ENCODE data around the gene ATAD5.

The ATAD5 gene

GRCh38 chr17:30924341-30924740 is 92.6 kb downstream of the ATAD5 start:
- Histone ChIP-seq H4K8ac (ENCODE audit: low read length) (no peak overlapping the region), H2AFZ (ENCODE audit: low read depth, low read length) (no peak overlapping the region), H3K27ac (ENCODE audit: low read length, poor library complexity, severe bottlenecking) (no peak overlapping the region), H2BK120ac (ENCODE audit: low read depth, low read length) (no peak overlapping the region), H3K9me3 (ENCODE audit: control insufficient read depth, low read length) (no peaks in the 10 kb centered on the region), H2BK5ac (ENCODE audit: low read depth, low read length, poor library complexity, severe bottlenecking) (no peak overlapping the region), H3K79me1 (replicated peaks; ENCODE audit: low read length, poor library complexity, severe bottlenecking) (peaks cover 2% of the 10 kb centered on the region), H3K4me2 (ENCODE audit: low read length, poor library complexity, severe bottlenecking) (no peak overlapping the region), H3K36me3 (ENCODE audit: control insufficient read depth in 1 of 2, insufficient read depth in 2 of 2, low read depth in 1 of 2, low read length in 2 of 2) (no peaks in the 10 kb centered on the region), H3K4me1 (ENCODE audit: control insufficient read depth, insufficient read depth, low read depth, low read length) (peaks cover 26% of the 10 kb centered on the region), H2AK5ac (ENCODE audit: low read length, severe bottlenecking) (no peak overlapping the region), H2BK15ac (ENCODE audit: low read depth, poor library complexity, severe bottlenecking) (no peak overlapping the region), H4K91ac (ENCODE audit: low read length) (no peak overlapping the region), H3K23ac (ENCODE audit: low read length in 2 of 2) (no peak overlapping the region), H3K4ac (ENCODE audit: low read depth in 1 of 2, low read length in 2 of 2) (no peak overlapping the region), H3K14ac (ENCODE audit: low read length in 2 of 2) (peak overlapping the region in 1 of 2 experiments; percentile 14), H3K4me3 (ENCODE audit: insufficient read depth in 1 of 2, low read depth in 1 of 2, low read length in 2 of 2) (no peak overlapping the region), H3K27me3 (ENCODE audit: control insufficient read depth in 1 of 2, insufficient read depth in 1 of 2, low read length in 2 of 2) (peaks cover 0 to 40% of the 10 kb centered on the region in 2 experiments), H3K9ac (ENCODE audit: low read length) (no peak overlapping the region), H3K18ac (ENCODE audit: low read depth in 1 of 2, low read length in 2 of 2) (no peak overlapping the region), H2BK12ac (ENCODE audit: low read length in 2 of 2) (no peak overlapping the region)
- DNase-seq: no peak
- WGBS: 90% methylated on average over 2 of the region's 2 CpGs

DNA sequence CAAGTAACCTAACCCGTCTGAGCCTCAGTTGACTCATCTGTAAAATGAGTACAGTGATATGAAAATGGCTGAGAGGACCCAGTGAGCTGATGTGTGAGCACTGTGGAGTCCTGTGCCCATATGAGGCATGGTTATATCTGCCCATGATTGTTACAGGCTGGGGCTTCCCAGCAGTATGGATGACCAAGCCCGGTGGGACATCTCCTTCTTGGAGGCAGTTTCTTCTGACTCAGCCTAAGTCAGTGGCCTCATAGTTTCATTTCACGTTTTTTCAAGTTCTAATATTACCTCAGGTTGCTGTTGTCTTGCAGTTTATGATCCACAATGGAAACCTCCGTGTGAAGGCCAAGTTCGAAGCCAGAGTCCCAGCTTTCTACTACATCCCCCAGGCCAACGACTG is 94.8 kb downstream of the ATAD5 start:
- no peak overlapping the region for H2BK15ac ChIP-seq (ENCODE audit: low read depth, poor library complexity, severe bottlenecking)
- H3K23ac ChIP-seq (ENCODE audit: low read length in 2 of 2): no peak overlapping the region
- no peak overlapping the region for H2AFZ ChIP-seq (ENCODE audit: low read depth, low read length)
- DNase-seq: no peak
- no peak overlapping the region for H2BK12ac ChIP-seq (ENCODE audit: low read length in 2 of 2)
- peaks cover 19% of the 10 kb centered on the region for H3K4me1 ChIP-seq (ENCODE audit: control insufficient read depth, insufficient read depth, low read depth, low read length)
- H3K4me2 ChIP-seq (ENCODE audit: low read length, poor library complexity, severe bottlenecking): no peak overlapping the region
- peaks cover 2% of the 10 kb centered on the region for H3K79me1 ChIP-seq (replicated peaks; ENCODE audit: low read length, poor library complexity, severe bottlenecking)
- peaks cover 0 to 39% of the 10 kb centered on the region in 2 experiments for H3K27me3 ChIP-seq (ENCODE audit: control insufficient read depth in 1 of 2, insufficient read depth in 1 of 2, low read length in 2 of 2)
- no peak overlapping the region for H4K8ac ChIP-seq (ENCODE audit: low read length)
- no peak overlapping the region for H3K27ac ChIP-seq (ENCODE audit: low read length, poor library complexity, severe bottlenecking)
- H3K18ac ChIP-seq (ENCODE audit: low read depth in 1 of 2, low read length in 2 of 2): no peak overlapping the region
- no peak overlapping the region for H3K4ac ChIP-seq (ENCODE audit: low read depth in 1 of 2, low read length in 2 of 2)
- H3K14ac ChIP-seq (ENCODE audit: low read length in 2 of 2): no peak overlapping the region
- WGBS: 84% methylated on average over 6 of the region's 6 CpGs
- H3K4me3 ChIP-seq (ENCODE audit: insufficient read depth in 1 of 2, low read depth in 1 of 2, low read length in 2 of 2): no peak overlapping the region
- H2AK5ac ChIP-seq (ENCODE audit: low read length, severe bottlenecking): no peak overlapping the region
- H3K36me3 ChIP-seq (ENCODE audit: control insufficient read depth in 1 of 2, insufficient read depth in 2 of 2, low read depth in 1 of 2, low read length in 2 of 2): no peaks in the 10 kb centered on the region
- H3K9me3 ChIP-seq (ENCODE audit: control insufficient read depth, low read length): no peaks in the 10 kb centered on the region
- no peak overlapping the region for H4K91ac ChIP-seq (ENCODE audit: low read length)
- H3K9ac ChIP-seq (ENCODE audit: low read length): no peak overlapping the region
- H2BK5ac ChIP-seq (ENCODE audit: low read depth, low read length, poor library complexity, severe bottlenecking): no peak overlapping the region
- H2BK120ac ChIP-seq (ENCODE audit: low read depth, low read length): no peak overlapping the region

DNA sequence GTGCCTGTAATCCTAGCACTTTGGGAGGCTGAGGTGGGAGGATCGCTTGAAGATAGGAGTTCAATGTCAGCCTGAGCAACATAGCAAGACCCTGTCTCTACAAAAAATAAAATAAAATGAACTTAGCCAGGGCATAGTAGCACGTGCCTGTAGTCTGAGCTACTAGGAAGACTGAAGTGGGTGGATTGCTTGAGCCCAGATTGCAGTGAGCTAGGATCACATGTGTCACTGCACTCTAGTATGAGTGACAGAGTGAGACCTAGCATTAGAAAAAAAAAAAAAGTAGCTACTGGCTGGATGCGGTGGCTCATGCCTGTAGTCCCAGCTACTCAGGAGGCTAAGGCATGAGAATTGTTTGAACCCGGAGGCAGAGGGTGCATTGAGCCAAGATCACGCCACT is 96.0 kb downstream of the ATAD5 start:
- Histone ChIP-seq H3K36me3 (ENCODE audit: control insufficient read depth in 1 of 2, insufficient read depth in 2 of 2, low read depth in 1 of 2, low read length in 2 of 2) (no peaks in the 10 kb centered on the region), H2AFZ (ENCODE audit: low read depth, low read length) (no peak overlapping the region), H3K4ac (ENCODE audit: low read depth in 1 of 2, low read length in 2 of 2) (no peak overlapping the region), H4K91ac (ENCODE audit: low read length) (no peak overlapping the region), H2BK120ac (ENCODE audit: low read depth, low read length) (no peak overlapping the region), H3K27ac (ENCODE audit: low read length, poor library complexity, severe bottlenecking) (no peak overlapping the region), H2AK5ac (ENCODE audit: low read length, severe bottlenecking) (no peak overlapping the region), H2BK15ac (ENCODE audit: low read depth, poor library complexity, severe bottlenecking) (no peak overlapping the region), H3K14ac (ENCODE audit: low read length in 2 of 2) (no peak overlapping the region), H3K23ac (ENCODE audit: low read length in 2 of 2) (no peak overlapping the region), H3K27me3 (ENCODE audit: control insufficient read depth in 1 of 2, insufficient read depth in 1 of 2, low read length in 2 of 2) (peaks cover 0 to 35% of the 10 kb centered on the region in 2 experiments), H2BK12ac (ENCODE audit: low read length in 2 of 2) (no peak overlapping the region), H3K9ac (ENCODE audit: low read length) (no peak overlapping the region), H4K8ac (ENCODE audit: low read length) (no peak overlapping the region), H3K4me3 (ENCODE audit: insufficient read depth in 1 of 2, low read depth in 1 of 2, low read length in 2 of 2) (no peak overlapping the region), H3K18ac (ENCODE audit: low read depth in 1 of 2, low read length in 2 of 2) (no peak overlapping the region), H3K79me1 (replicated peaks; ENCODE audit: low read length, poor library complexity, severe bottlenecking) (no peaks in the 10 kb centered on the region), H3K9me3 (ENCODE audit: control insufficient read depth, low read length) (no peaks in the 10 kb centered on the region), H3K4me2 (ENCODE audit: low read length, poor library complexity, severe bottlenecking) (no peak overlapping the region), H2BK5ac (ENCODE audit: low read depth, low read length, poor library complexity, severe bottlenecking) (no peak overlapping the region), H3K4me1 (ENCODE audit: control insufficient read depth, insufficient read depth, low read depth, low read length) (peaks cover 6% of the 10 kb centered on the region)
- WGBS: 91% methylated on average over 5 of the region's 5 CpGs
- DNase-seq: no peak

- Histone ChIP-seq H2AFZ (ENCODE audit: low read depth, low read length) (no peak overlapping the region), H3K4me3 (ENCODE audit: insufficient read depth in 1 of 2, low read depth in 1 of 2, low read length in 2 of 2) (no peak overlapping the region), H4K91ac (ENCODE audit: low read length) (no peak overlapping the region), H3K4me2 (ENCODE audit: low read length, poor library complexity, severe bottlenecking) (no peak overlapping the region), H3K4me1 (ENCODE audit: control insufficient read depth, insufficient read depth, low read depth, low read length) (peaks cover 6% of the 10 kb centered on the region), H3K9ac (ENCODE audit: low read length) (no peak overlapping the region), H3K79me1 (replicated peaks; ENCODE audit: low read length, poor library complexity, severe bottlenecking) (no peaks in the 10 kb centered on the region), H3K27ac (ENCODE audit: low read length, poor library complexity, severe bottlenecking) (no peak overlapping the region), H4K8ac (ENCODE audit: low read length) (no peak overlapping the region), H3K27me3 (ENCODE audit: control insufficient read depth in 1 of 2, insufficient read depth in 1 of 2, low read length in 2 of 2) (peaks cover 0 to 27% of the 10 kb centered on the region in 2 experiments), H2BK15ac (ENCODE audit: low read depth, poor library complexity, severe bottlenecking) (no peak overlapping the region), H3K36me3 (ENCODE audit: control insufficient read depth in 1 of 2, insufficient read depth in 2 of 2, low read depth in 1 of 2, low read length in 2 of 2) (no peaks in the 10 kb centered on the region), H2AK5ac (ENCODE audit: low read length, severe bottlenecking) (no peak overlapping the region), H3K4ac (ENCODE audit: low read depth in 1 of 2, low read length in 2 of 2) (no peak overlapping the region), H2BK5ac (ENCODE audit: low read depth, low read length, poor library complexity, severe bottlenecking) (no peak overlapping the region), H3K18ac (ENCODE audit: low read depth in 1 of 2, low read length in 2 of 2) (no peak overlapping the region), H3K9me3 (ENCODE audit: control insufficient read depth, low read length) (no peaks in the 10 kb centered on the region), H3K23ac (ENCODE audit: low read length in 2 of 2) (no peak overlapping the region), H2BK12ac (ENCODE audit: low read length in 2 of 2) (no peak overlapping the region), H2BK120ac (ENCODE audit: low read depth, low read length) (no peak overlapping the region), H3K14ac (ENCODE audit: low read length in 2 of 2) (no peak overlapping the region)
- no peak for DNase-seq
- 95% methylated on average over 2 of the region's 3 CpGs for WGBS
Measured at GRCh38 chr17:30928584-30928983, 96.8 kb downstream of the ATAD5 start.

Data from mesenchymal stem cell (in vitro differentiated cells and primary cell).